HL-60 (cell line): ENCODE results near the gene DOK6.
"Not testable (repeated sequence)": the region's sequence is repeated elsewhere in the genome, so short reads cannot be mapped to it uniquely, and the experiment has no call there.

Experiments used
- DNase-seq, 2 experiments: peaks; one replicate each; pipeline ENCODE4 v3.0.0-alpha.2; 2010 to 2020; ENCODE audit warnings: low read depth in 1 of 2, low spot score in 1 of 2
- H3K27ac ChIP-seq: fragments of 250-450 bp; sonication (Bioruptor Pico); replicated peaks from 2 replicates; pipeline ENCODE4 v1.5.1; 2020; ENCODE audit warnings: mild to moderate bottlenecking, moderate library complexity
- H3K27me3 ChIP-seq: fragments of 250-450 bp; sonication (Bioruptor Pico); 2 replicates; pipeline ENCODE4 v1.5.1; 2021; ENCODE audit warnings: mild to moderate bottlenecking, moderate library complexity; ENCODE audit not compliant: insufficient read depth, poor library complexity, severe bottlenecking
- H3K4me3 ChIP-seq: replicated peaks from 2 replicates; pipeline ENCODE4 v1.5.1; 2011; ENCODE audit warnings: mild to moderate bottlenecking, control low read depth, low read length; ENCODE audit not compliant: insufficient read depth
- GABPA ChIP-seq: IDR thresholded peaks from 2 replicates; pipeline ENCODE4 v1.6.1; 2012; ENCODE audit warnings: low read depth
- POLR2AphosphoS5 ChIP-seq: IDR thresholded peaks from 2 replicates; pipeline ENCODE4 v1.6.1; 2012; ENCODE audit warnings: low read depth
- REST ChIP-seq: IDR thresholded peaks from 2 replicates; pipeline ENCODE4 v1.6.1; 2012; ENCODE audit warnings: low read depth; ENCODE audit not compliant: insufficient replicate concordance
- SPI1 ChIP-seq: IDR thresholded peaks from 2 replicates; pipeline ENCODE4 v1.6.1; 2012; ENCODE audit warnings: low read depth, mild to moderate bottlenecking, borderline replicate concordance
- TF ChIP-seq, protein P1 (sequence below): IDR thresholded peaks from one replicate; pipeline ENCODE4 v1.5.1; 2011; ENCODE audit warnings: low read length, control low read depth, inconsistent platforms; ENCODE audit not compliant: insufficient read depth

The DOK6 gene

DNA sequence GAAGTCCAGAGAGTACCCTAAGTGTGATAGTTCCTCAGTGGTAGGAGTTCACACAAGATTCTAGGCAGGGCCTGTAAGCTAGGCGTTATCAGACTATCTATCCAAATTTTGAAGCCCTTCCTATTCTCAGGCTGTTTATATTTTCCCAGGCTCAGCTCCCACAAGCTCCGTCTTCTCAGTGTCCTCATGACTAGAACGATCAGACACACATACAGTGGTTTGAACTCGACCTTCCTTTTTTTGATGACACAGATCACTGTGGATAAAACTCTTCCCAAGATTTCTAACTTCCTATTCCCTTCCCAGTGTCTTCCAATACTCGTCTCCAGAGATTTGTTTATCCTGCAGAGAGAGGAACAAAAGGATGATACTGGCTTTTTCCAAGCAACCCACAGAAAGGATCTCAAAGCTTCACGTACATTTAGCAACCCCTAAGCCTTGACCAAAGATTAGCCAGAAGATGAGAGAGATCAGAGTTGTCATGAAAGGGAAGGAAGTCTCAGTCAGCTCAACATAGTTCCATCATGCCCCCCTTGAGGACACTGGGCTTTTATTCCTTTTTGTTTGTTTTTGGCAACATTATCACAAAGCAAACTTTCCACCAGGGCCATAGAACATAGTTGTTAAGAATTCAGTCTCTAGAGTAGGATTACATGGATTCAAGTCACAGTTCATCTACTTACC, 42.3 kb upstream of the DOK6 start:
- no peaks in the 10 kb centered on the region for H3K27me3 ChIP-seq
- H3K27ac ChIP-seq = no peak overlapping the region
- DNase-seq = no peak
- H3K4me3 ChIP-seq = no peak overlapping the region
- TF ChIP-seq, protein P1, sequence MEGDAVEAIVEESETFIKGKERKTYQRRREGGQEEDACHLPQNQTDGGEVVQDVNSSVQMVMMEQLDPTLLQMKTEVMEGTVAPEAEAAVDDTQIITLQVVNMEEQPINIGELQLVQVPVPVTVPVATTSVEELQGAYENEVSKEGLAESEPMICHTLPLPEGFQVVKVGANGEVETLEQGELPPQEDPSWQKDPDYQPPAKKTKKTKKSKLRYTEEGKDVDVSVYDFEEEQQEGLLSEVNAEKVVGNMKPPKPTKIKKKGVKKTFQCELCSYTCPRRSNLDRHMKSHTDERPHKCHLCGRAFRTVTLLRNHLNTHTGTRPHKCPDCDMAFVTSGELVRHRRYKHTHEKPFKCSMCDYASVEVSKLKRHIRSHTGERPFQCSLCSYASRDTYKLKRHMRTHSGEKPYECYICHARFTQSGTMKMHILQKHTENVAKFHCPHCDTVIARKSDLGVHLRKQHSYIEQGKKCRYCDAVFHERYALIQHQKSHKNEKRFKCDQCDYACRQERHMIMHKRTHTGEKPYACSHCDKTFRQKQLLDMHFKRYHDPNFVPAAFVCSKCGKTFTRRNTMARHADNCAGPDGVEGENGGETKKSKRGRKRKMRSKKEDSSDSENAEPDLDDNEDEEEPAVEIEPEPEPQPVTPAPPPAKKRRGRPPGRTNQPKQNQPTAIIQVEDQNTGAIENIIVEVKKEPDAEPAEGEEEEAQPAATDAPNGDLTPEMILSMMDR = no peak
- no peak for TF ChIP-seq REST
- no peak for TF ChIP-seq SPI1
- TF ChIP-seq POLR2AphosphoS5 = no peak
- no peak for TF ChIP-seq GABPA

GRCh38 chr18:69359768-69360167, 40.9 kb upstream of the DOK6 start:
- not testable (repeated sequence) for DNase-seq, H3K4me3 ChIP-seq, H3K27me3 ChIP-seq, H3K27ac ChIP-seq

DNA sequence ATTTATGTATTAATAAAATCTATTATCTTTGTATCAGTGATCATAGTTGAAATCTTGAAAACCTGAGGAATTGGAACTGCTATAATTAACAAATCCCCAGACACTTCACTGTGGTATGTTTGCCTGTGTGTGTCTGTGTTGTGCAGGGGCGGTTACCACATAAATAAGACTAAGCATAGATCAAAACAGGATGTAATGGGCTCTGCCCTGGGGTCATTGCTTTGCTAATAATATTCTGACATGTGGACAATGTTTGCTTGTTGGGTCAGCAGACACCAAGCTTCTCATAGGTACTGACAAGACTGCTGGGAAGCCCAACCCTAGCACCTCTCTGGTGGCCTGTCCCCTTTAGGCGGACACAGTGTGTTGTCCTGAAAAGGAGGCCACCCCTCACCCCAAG, 35.8 kb upstream of the DOK6 start:
- TF ChIP-seq POLR2AphosphoS5 = no peak
- TF ChIP-seq REST = no peak
- TF ChIP-seq GABPA = no peak
- no peak for TF ChIP-seq SPI1
- TF ChIP-seq, protein P1 = no peak
- Histone ChIP-seq H3K27me3 (no peaks in the 10 kb centered on the region), H3K4me3 (no peak overlapping the region), H3K27ac (no peak overlapping the region)
- DNase-seq = no peak

- no peak for DNase-seq
- Histone ChIP-seq H3K27ac (no peak overlapping the region), H3K27me3 (no peaks in the 10 kb centered on the region), H3K4me3 (no peak overlapping the region)
- TF ChIP-seq REST (no peak), GABPA (no peak), SPI1 (no peak)
- TF ChIP-seq, protein P1 = no peak
Measured at GRCh38 chr18:69365658-69366057, 35.0 kb upstream of the DOK6 start.
